ENCODE data around the gene FAM114A1. TPM values are rescaled to one million over a fixed set of nuclear protein-coding genes. Genes with fewer than 3 reads are reported as not detected.

Gene FAM114A1
- total and polyA plus RNA-seq, 2 of the 8 experiments (the other 6 are each of a cell fraction or from before 2014, with no cell fraction given), result 9.5 to 12.0 TPM

DNA sequence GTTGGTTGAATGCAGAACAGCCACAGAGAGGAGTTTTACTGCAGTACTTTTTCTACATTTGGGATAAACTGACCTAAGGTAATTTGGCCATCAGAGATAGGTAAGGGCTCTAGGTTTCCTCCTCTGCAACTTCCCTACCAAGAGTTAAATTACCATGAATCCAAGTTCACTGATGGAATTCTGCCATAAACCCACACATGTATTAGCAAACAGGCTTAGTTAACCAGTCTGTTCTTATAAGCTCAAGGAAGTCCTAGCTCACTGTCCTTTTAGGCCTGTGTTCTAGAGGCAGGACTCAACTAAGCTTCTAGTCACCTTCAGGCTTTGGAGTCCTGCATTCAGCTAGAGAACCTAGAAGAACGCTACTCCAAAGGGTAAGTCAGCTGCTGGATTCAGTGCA, 4.0 kb downstream of the FAM114A1 start:
- Histone ChIP-seq H3K4me2 (ENCODE audit: insufficient read depth in 1 of 2, low read depth in 2 of 2, low read length in 2 of 2) (no peak overlapping the region), H2BK20ac (ENCODE audit: low read length) (no peak overlapping the region), H4K91ac (replicated peaks; ENCODE audit: insufficient read length, low read length) (no peak overlapping the region), H2AK5ac (ENCODE audit: low read depth, low read length) (no peak overlapping the region), H3K23ac (ENCODE audit: insufficient read length) (no peak overlapping the region), H4K20me1 (replicated peaks in 1 of 2; ENCODE audit: control insufficient read depth in 1 of 2, insufficient read depth in 2 of 2, low read length in 2 of 2) (peaks cover 0 to 3% of the 10 kb centered on the region in 2 experiments), H3K4me1 (replicated peaks in 1 of 4; ENCODE audit: control insufficient read depth in 3 of 4, insufficient read depth in 4 of 4, low read length in 3 of 4) (peaks cover 3 to 11% (median 6%) of the 10 kb centered on the region in 4 experiments; a peak in 6 of 7 replicates), H3K36me3 (ENCODE audit: control insufficient read depth in 2 of 4, insufficient read depth in 4 of 4, low read length in 3 of 4) (peaks cover 0 to 2% (median 0%) of the 10 kb centered on the region in 4 experiments; a peak in 1 of 8 replicates), H4K8ac (ENCODE audit: extremely low read depth, insufficient read depth, low read length) (no peak overlapping the region), H3K79me2 (ENCODE audit: control insufficient read depth in 1 of 2, insufficient read depth in 2 of 2, low read length in 2 of 2) (no peaks in the 10 kb centered on the region), H4K5ac (ENCODE audit: insufficient read length, low read depth, low read length) (no peak overlapping the region), H2BK15ac (ENCODE audit: low read length) (no peak overlapping the region), H3K27ac (ENCODE audit: low read depth, low read length) (no peak overlapping the region), H3K79me1 (ENCODE audit: low read depth, low read length) (peaks cover 2% of the 10 kb centered on the region; the same call in 1 of the 2 replicates), H3K4me3 (ENCODE audit: extremely low read depth in 1 of 4, insufficient read depth in 2 of 4, low read depth in 3 of 4, low read length in 4 of 4) (no peak overlapping the region), H3K56ac (replicated peaks; ENCODE audit: insufficient read length, low read depth, low read length) (no peak overlapping the region), H3K9me3 (ENCODE audit: insufficient read depth in 2 of 2, low read depth in 1 of 2, low read length in 1 of 2) (peaks cover 0 to 3% of the 10 kb centered on the region in 2 experiments; a peak in 1 of 4 replicates), H2BK5ac (ENCODE audit: low read depth, low read length) (no peak overlapping the region), H3K23me2 (ENCODE audit: low read depth, low read length) (peaks cover 11% of the 10 kb centered on the region; the same call in 1 of the 2 replicates), H3K18ac (ENCODE audit: extremely low read depth, low read length) (no peak overlapping the region), H3K14ac (ENCODE audit: insufficient read length) (no peak overlapping the region), H3K9ac (replicated peaks in 1 of 4; ENCODE audit: extremely low read depth in 1 of 4, low read depth in 3 of 4, low read length in 3 of 4) (no peak overlapping the region; a peak in 1 of 7 replicates), H3K4ac (replicated peaks; ENCODE audit: insufficient read length, low read depth, low read length) (no peak overlapping the region), H2BK12ac (ENCODE audit: low read depth, low read length) (no peak overlapping the region), H2AFZ (ENCODE audit: low read length) (no peak overlapping the region), H3K27me3 (replicated peaks in 1 of 4; ENCODE audit: control insufficient read depth in 3 of 4, extremely low read depth in 1 of 4, insufficient read depth in 3 of 4, low read length in 3 of 4) (peaks cover 0 to 4% (median 0%) of the 10 kb centered on the region in 4 experiments; a peak in 2 of 7 replicates), H2BK120ac (replicated peaks; ENCODE audit: low read depth, low read length) (no peak overlapping the region)
- DNase-seq (ENCODE audit: low read depth in 1 of 2, low spot score in 2 of 2), result no peak
- CTCF ChIA-PET (ENCODE audit: partially characterized antibody), result interaction anchor here (0.8 to 1.3 kb wide), 3 partner anchors 9 to 112 kb away, joined by 3 to 10 read pairs (median 3); no protein-coding TSS in a partner anchor
- no peak for FAIRE-seq
- POLR2A ChIA-PET (ENCODE audit: partially characterized antibody), result no interaction called here
- 95% methylated on average over 1 of the region's 1 CpG; no CpG with 5 or more reads in 1 of the 2 experiments for WGBS, 2 experiments (ENCODE audit: extremely low coverage in 1 of 2, insufficient coverage in 1 of 2, insufficient read length in 1 of 2, insufficient replicate concordance in 2 of 2, low coverage in 1 of 2, low lambda C conversion rate in 2 of 2, missing lambda C conversion rate in 1 of 2)
- TF ChIP-seq, protein P1, sequence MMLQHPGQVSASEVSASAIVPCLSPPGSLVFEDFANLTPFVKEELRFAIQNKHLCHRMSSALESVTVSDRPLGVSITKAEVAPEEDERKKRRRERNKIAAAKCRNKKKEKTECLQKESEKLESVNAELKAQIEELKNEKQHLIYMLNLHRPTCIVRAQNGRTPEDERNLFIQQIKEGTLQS (IDR thresholded peaks at IDR 0.05; ENCODE audit: insufficient read depth, low read depth, low read length), result no peak
- TF ChIP-seq KDM5A (IDR thresholded peaks at IDR 0.05; ENCODE audit: low read length) (no peak), HDAC2 (IDR thresholded peaks at IDR 0.05; ENCODE audit: borderline replicate concordance in 1 of 2, low read depth in 2 of 2, low read length in 2 of 2) (no peak)

All from H1 (cell line).